ENCODE measurements around the gene SNX1. TPM values are rescaled to one million over a fixed set of nuclear protein-coding genes. Genes with fewer than 3 reads are reported as not detected.

SNX1 gene
- total RNA-seq, 2 donors from 2014 or later, result 54.5 to 63.0 TPM

DNA sequence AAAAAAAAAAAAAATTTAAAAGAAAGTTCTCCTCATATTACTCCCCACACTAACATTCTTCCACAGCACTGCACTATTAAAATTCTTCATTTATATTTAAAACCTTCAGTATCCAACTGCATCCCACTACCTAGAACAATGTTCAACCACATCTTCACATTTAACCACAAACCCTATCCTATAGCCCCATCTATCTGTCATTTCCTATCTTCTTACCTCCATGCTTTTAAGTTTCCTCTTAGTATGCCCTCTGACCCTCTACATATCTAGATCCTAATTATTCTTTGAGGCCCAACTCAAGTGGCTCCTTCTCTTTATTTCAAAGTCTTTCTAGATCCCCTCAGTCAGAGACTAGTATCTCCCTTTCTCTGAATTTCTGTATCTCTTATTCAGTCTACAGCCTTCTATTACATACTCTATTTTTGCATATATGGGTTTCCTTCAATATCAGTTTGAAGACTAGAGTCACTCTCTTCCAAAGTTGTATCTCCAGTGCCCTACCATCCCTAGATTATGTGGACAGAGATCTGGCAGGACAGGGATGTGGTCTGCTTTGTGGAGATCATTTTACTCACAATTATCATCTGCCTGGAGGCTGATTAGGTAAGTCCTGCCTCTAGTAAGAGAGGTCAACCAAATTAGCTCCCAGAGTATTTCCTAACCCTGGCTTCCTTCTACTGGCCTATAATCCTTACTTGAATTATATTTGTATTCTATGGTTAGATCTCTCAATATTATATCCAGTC, 3.5 kb upstream of the SNX1 start:
- H3K4me3 Mint-ChIP-seq, result peak overlapping the region; percentile 97
- H3K27ac Mint-ChIP-seq, result peak overlapping the region; percentile 99
- peaks cover 4% of the 10 kb centered on the region for H3K9me3 Mint-ChIP-seq
- Histone ChIP-seq H3K4me3 (ENCODE audit: low read length) (peak overlapping the region; percentile 96), H3K27ac (ENCODE audit: low read depth, low read length) (no peak overlapping the region), H3K4me1 (ENCODE audit: control insufficient read depth, insufficient read depth, low read length) (no peaks in the 10 kb centered on the region), H3K9me3 (ENCODE audit: control insufficient read depth, low read length) (peaks cover 10% of the 10 kb centered on the region), H3K36me3 (ENCODE audit: control insufficient read depth, insufficient read depth, low read length) (peaks cover 21% of the 10 kb centered on the region), H3K27me3 (ENCODE audit: control insufficient read depth, insufficient read depth, low read length, poor library complexity, severe bottlenecking) (no peaks in the 10 kb centered on the region), H3K9ac (ENCODE audit: extremely low read depth, low read length, poor library complexity, severe bottlenecking) (no peak overlapping the region)
- H3K27me3 Mint-ChIP-seq (ENCODE audit: insufficient read depth), result peaks cover 2% of the 10 kb centered on the region
- peaks cover 24% of the 10 kb centered on the region for H3K36me3 Mint-ChIP-seq (ENCODE audit: low read depth)
- TF ChIP-seq, protein P1, sequence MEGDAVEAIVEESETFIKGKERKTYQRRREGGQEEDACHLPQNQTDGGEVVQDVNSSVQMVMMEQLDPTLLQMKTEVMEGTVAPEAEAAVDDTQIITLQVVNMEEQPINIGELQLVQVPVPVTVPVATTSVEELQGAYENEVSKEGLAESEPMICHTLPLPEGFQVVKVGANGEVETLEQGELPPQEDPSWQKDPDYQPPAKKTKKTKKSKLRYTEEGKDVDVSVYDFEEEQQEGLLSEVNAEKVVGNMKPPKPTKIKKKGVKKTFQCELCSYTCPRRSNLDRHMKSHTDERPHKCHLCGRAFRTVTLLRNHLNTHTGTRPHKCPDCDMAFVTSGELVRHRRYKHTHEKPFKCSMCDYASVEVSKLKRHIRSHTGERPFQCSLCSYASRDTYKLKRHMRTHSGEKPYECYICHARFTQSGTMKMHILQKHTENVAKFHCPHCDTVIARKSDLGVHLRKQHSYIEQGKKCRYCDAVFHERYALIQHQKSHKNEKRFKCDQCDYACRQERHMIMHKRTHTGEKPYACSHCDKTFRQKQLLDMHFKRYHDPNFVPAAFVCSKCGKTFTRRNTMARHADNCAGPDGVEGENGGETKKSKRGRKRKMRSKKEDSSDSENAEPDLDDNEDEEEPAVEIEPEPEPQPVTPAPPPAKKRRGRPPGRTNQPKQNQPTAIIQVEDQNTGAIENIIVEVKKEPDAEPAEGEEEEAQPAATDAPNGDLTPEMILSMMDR (conservative IDR thresholded peaks at IDR 0.05), result peak; percentile 58
- no peak for DNase-seq
- H3K4me1 Mint-ChIP-seq, result peaks cover 19% of the 10 kb centered on the region

DNA sequence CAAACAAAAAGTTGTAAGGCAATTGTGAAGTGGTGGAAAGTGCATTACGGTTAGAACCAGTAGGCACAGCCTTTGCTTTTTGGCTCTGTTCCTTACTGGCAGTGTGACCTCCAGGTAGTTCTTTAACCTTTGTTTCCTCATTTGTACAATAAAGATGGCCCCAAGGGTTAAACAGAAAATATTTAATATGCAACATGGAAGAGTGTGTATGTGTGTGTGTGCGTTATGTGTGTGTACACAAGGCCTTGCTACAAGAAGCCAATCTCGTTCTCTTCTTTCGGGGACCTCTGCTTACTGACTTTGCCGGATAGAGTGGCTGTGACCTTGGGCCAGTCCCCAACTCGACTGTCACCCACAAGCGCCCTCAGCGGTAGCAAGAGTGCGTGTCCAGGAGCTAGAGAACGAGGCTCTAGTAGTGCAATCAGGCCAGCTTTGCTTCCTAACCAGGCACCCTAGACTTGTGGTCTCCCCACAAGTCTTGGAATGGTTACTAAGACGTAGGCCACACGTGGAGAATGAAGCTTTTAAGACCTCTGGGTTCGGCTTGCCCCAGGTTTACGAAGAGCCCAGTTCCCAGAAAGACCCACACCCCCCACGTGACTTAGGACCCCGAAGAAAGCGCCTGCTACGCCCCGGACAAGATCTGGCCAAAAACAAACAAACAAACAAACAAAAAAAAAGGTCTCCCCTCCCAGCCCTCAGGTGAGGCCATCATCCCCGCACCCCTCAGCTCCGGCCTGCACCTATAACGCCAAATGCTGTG, 2.7 kb upstream of the SNX1 start:
- peak; percentile 78 for DNase-seq
- Mint-ChIP-seq H3K9me3 (peaks cover under 1% of the 10 kb centered on the region), H3K27ac (peak overlapping the region; percentile 99), H3K4me3 (peak overlapping the region; percentile 97), H3K4me1 (peaks cover 24% of the 10 kb centered on the region), H3K36me3 (ENCODE audit: low read depth) (peaks cover 16% of the 10 kb centered on the region), H3K27me3 (ENCODE audit: insufficient read depth) (peaks cover 2% of the 10 kb centered on the region)
- Histone ChIP-seq H3K9ac (ENCODE audit: extremely low read depth, low read length, poor library complexity, severe bottlenecking) (peak overlapping the region; percentile 68), H3K27ac (ENCODE audit: low read depth, low read length) (peak overlapping the region; percentile 62), H3K36me3 (ENCODE audit: control insufficient read depth, insufficient read depth, low read length) (peaks cover 13% of the 10 kb centered on the region), H3K4me1 (ENCODE audit: control insufficient read depth, insufficient read depth, low read length) (no peaks in the 10 kb centered on the region), H3K27me3 (ENCODE audit: control insufficient read depth, insufficient read depth, low read length, poor library complexity, severe bottlenecking) (no peaks in the 10 kb centered on the region), H3K4me3 (ENCODE audit: low read length) (peak overlapping the region; percentile 96), H3K9me3 (ENCODE audit: control insufficient read depth, low read length) (peaks cover 2% of the 10 kb centered on the region)
- 9 to 10% methylated on average over 12 to 22 of the region's 22 CpGs for WGBS, 2 experiments (ENCODE audit: insufficient coverage in 1 of 2, insufficient read length in 1 of 2)
- TF ChIP-seq, protein P1 (conservative IDR thresholded peaks at IDR 0.05), result peak; percentile 41

DNA sequence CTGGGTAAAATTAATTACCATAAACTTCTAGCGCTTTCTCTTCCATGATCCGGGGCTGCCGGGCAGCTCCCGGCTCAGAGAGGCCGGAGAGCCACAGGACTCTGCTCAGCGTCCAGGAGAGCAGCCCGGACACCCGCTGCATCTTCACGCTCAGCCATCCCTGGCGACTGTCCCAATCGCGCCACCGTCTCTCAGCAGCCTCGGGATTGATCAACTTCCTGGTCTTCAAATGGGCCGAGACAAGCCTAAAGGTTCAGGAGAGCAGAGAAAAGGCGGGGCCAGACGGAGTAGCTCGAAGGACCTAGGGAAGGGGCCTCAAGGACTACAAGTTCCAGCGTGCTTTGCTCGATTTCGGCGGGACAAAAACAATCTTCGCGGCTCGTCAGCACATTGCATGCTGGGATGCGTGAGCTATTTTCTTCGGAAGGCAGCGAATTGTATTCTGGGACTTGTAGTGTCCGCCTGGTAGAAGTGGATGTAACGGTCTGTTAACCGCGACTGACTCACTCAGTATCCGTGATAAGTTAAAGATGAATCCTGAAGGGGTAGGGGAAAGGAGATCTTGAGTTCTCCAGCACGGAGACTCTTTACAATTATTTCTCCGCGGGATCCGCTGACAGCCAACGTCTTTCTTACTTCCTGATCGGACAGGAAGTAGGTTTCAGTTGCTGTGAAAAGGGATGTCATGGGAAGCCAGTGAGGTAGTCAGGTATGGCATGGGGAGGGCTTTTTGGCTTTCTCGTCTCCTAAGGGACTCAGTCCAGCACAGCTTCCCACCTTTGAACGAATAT, 2.0 kb upstream of the SNX1 start, which contains the start of gene CIAO2A:
TSS of gene CIAO2A (minus strand) at position 212 of the 791 bp plus-strand sequence. CDS start at position 142, 70 bp downstream.
- peak within 1 kb of the TSS; percentile 68 for H3K9ac ChIP-seq (ENCODE audit: extremely low read depth, low read length, poor library complexity, severe bottlenecking)
- TF ChIP-seq, protein P1 (conservative IDR thresholded peaks at IDR 0.05), result no peak
- peaks cover 9% of the 10 kb centered on the region for H3K36me3 Mint-ChIP-seq (ENCODE audit: low read depth)
- H3K9me3 ChIP-seq (ENCODE audit: control insufficient read depth, low read length), result no peaks in the 10 kb centered on the region
- H3K4me1 ChIP-seq (ENCODE audit: control insufficient read depth, insufficient read depth, low read length), result no peaks in the 10 kb centered on the region
- 0 to 1% methylated on average over 31 to 41 of the region's 41 CpGs for WGBS, 2 experiments (ENCODE audit: insufficient coverage in 1 of 2, insufficient read length in 1 of 2)
- peaks cover 2% of the 10 kb centered on the region for H3K27me3 Mint-ChIP-seq (ENCODE audit: insufficient read depth)
- H3K4me3 ChIP-seq (ENCODE audit: low read length), result peak within 1 kb of the TSS; percentile 96
- peaks cover 5% of the 10 kb centered on the region for H3K36me3 ChIP-seq (ENCODE audit: control insufficient read depth, insufficient read depth, low read length)
- H3K9me3 Mint-ChIP-seq, result no peaks in the 10 kb centered on the region
- peak within 1 kb of the TSS; percentile 62 for H3K27ac ChIP-seq (ENCODE audit: low read depth, low read length)
- no peaks in the 10 kb centered on the region for H3K27me3 ChIP-seq (ENCODE audit: control insufficient read depth, insufficient read depth, low read length, poor library complexity, severe bottlenecking)
- peaks cover 24% of the 10 kb centered on the region for H3K4me1 Mint-ChIP-seq
- peak; percentile 98 for DNase-seq
- peak within 1 kb of the TSS; percentile 99 for H3K27ac Mint-ChIP-seq
- peak within 1 kb of the TSS; percentile 97 for H3K4me3 Mint-ChIP-seq
